SHP77 (cell line): ENCODE measurements around the gene PLCXD1.
"Not testable (repeated sequence)": the region's sequence is repeated elsewhere in the genome, so short reads cannot be mapped to it uniquely, and the experiment has no call there.

Source experiments
- DNase-seq, 2 experiments: peaks; one replicate each; lab custom pipeline; 2025; lab: John Stamatoyannopoulos, UW

Gene PLCXD1

GRCh38 chrX:281166-281999 is at the start of gene PLCXD1:
Gene PLCXD1 (plus strand): TSS chrX:281381. CDS start chrX:284188, 2,807 bp downstream.
- DNase-seq = no peak

GRCh38 chrX:231637-232277 is 49.4 kb upstream of the PLCXD1 start:
- DNase-seq = not testable (repeated sequence)

- DNase-seq = not testable (repeated sequence)
Observed at GRCh38 chrX:232278-232655, 48.9 kb upstream of the PLCXD1 start.

- not testable (repeated sequence) for DNase-seq
Observed at GRCh38 chrX:236201-236600, 45.0 kb upstream of the PLCXD1 start.

GRCh38 chrX:250965-251364 is 30.2 kb upstream of the PLCXD1 start:
- no peak for DNase-seq

GRCh38 chrX:251396-252243 is 29.6 kb upstream of the PLCXD1 start:
- DNase-seq = not testable (repeated sequence)

- DNase-seq = no peak
Observed at GRCh38 chrX:252244-252956, 28.8 kb upstream of the PLCXD1 start.

GRCh38 chrX:252957-253291 is 28.3 kb upstream of the PLCXD1 start:
- DNase-seq = no peak

- DNase-seq = no peak
Observed at GRCh38 chrX:253451-254297, 27.5 kb upstream of the PLCXD1 start.

GRCh38 chrX:254630-255215 is 26.5 kb upstream of the PLCXD1 start:
- DNase-seq = no peak

- no peak for DNase-seq
Observed at GRCh38 chrX:255923-256331, 25.3 kb upstream of the PLCXD1 start.

- DNase-seq = not testable (repeated sequence)
Observed at GRCh38 chrX:257054-257453, 24.1 kb upstream of the PLCXD1 start.

- DNase-seq = no peak
Observed at GRCh38 chrX:257681-258289, 23.4 kb upstream of the PLCXD1 start.

- DNase-seq = no peak
Observed at GRCh38 chrX:258291-259040, 22.7 kb upstream of the PLCXD1 start.

- no peak for DNase-seq
Observed at GRCh38 chrX:259692-260355, 21.4 kb upstream of the PLCXD1 start.

- DNase-seq = no peak
Observed at GRCh38 chrX:261167-261918, 19.8 kb upstream of the PLCXD1 start.

- DNase-seq = no peak
Observed at GRCh38 chrX:261919-262352, 19.2 kb upstream of the PLCXD1 start.

GRCh38 chrX:262381-262909 is 18.7 kb upstream of the PLCXD1 start:
- DNase-seq = no peak
